ENCODE measurements around the gene SIRPB1.

- TF ChIP-seq, protein P1, sequence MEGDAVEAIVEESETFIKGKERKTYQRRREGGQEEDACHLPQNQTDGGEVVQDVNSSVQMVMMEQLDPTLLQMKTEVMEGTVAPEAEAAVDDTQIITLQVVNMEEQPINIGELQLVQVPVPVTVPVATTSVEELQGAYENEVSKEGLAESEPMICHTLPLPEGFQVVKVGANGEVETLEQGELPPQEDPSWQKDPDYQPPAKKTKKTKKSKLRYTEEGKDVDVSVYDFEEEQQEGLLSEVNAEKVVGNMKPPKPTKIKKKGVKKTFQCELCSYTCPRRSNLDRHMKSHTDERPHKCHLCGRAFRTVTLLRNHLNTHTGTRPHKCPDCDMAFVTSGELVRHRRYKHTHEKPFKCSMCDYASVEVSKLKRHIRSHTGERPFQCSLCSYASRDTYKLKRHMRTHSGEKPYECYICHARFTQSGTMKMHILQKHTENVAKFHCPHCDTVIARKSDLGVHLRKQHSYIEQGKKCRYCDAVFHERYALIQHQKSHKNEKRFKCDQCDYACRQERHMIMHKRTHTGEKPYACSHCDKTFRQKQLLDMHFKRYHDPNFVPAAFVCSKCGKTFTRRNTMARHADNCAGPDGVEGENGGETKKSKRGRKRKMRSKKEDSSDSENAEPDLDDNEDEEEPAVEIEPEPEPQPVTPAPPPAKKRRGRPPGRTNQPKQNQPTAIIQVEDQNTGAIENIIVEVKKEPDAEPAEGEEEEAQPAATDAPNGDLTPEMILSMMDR (IDR thresholded peaks at IDR 0.05): no peak
- TF ChIP-seq POLR2A (IDR thresholded peaks at IDR 0.05; ENCODE audit: low read depth) (no peak), POLR2AphosphoS5 (IDR thresholded peaks at IDR 0.05) (no peak), EP300 (IDR thresholded peaks at IDR 0.05) (no peak)
Measured at GRCh38 chr20:1664911-1665310, 45.1 kb upstream of the SIRPB1 start.

All from esophagus muscularis mucosa (tissue), 4 donors.